Hepatocyte (in vitro differentiated cells): Measurements from ENCODE around the gene NEU4. TPM values are rescaled to one million over a fixed set of nuclear protein-coding genes. Genes with fewer than 3 reads are reported as not detected.

Experiments
- DNase-seq: peaks from one replicate; pipeline ENCODE4 v3.0.0-alpha.2; 2016; ENCODE audit warnings: low spot score
- H2AFZ ChIP-seq: fragments of 200-600 bp; sonication (generic); 2 replicates; pipeline ENCODE4 v1.6.0; 2016; ENCODE audit warnings: antibody characterized with exemption, mild to moderate bottlenecking
- H3K27ac ChIP-seq: fragments of 200-600 bp; sonication (generic); 2 replicates; pipeline ENCODE4 v1.5.1; 2016; ENCODE audit warnings: mild to moderate bottlenecking
- H3K27me3 ChIP-seq: fragments of 200-600 bp; sonication (generic); 2 replicates; pipeline ENCODE4 v1.6.1; 2016
- H3K36me3 ChIP-seq: fragments of 200-600 bp; sonication (generic); replicated peaks from 2 replicates; pipeline ENCODE4 v1.5.1; 2016; ENCODE audit warnings: low read depth; ENCODE audit not compliant: insufficient read depth
- H3K4me1 ChIP-seq: fragments of 200-600 bp; sonication (generic); 2 replicates; pipeline ENCODE4 v1.5.1; 2016; ENCODE audit warnings: mild to moderate bottlenecking, moderate library complexity; ENCODE audit not compliant: insufficient read depth
- H3K4me2 ChIP-seq: fragments of 200-600 bp; sonication (generic); 2 replicates; pipeline ENCODE4 v1.6.0; 2016
- H3K4me3 ChIP-seq: fragments of 200-600 bp; sonication (generic); 2 replicates; pipeline ENCODE4 v1.5.1; 2016; ENCODE audit warnings: mild to moderate bottlenecking
- H3K79me2 ChIP-seq: fragments of 200-600 bp; sonication (generic); 2 replicates; pipeline ENCODE4 v1.6.0; 2017; ENCODE audit warnings: mild to moderate bottlenecking
- H3K9me2 ChIP-seq: fragments of 200-600 bp; sonication (generic); replicated peaks from 2 replicates; pipeline ENCODE4 v1.6.0; 2017; ENCODE audit warnings: mild to moderate bottlenecking; ENCODE audit not compliant: insufficient read depth
- H3K9me3 ChIP-seq: fragments of 200-600 bp; sonication (generic); 2 replicates; pipeline ENCODE4 v1.5.1; 2016; ENCODE audit warnings: low read depth, mild to moderate bottlenecking
- H4K20me1 ChIP-seq: fragments of 200-600 bp; sonication (generic); 2 replicates; pipeline ENCODE4 v1.6.0; 2016; ENCODE audit warnings: mild to moderate bottlenecking; ENCODE audit not compliant: insufficient read depth, poor library complexity, severe bottlenecking
- EZH2 ChIP-seq: fragments of 200-600 bp; sonication (generic); IDR thresholded peaks from 2 replicates; pipeline ENCODE4 v1.6.1; 2016; ENCODE audit warnings: antibody characterized with exemption, mild to moderate bottlenecking, borderline replicate concordance
- EZH2phosphoT487 ChIP-seq: fragments of 200-600 bp; sonication (generic); IDR thresholded peaks from one replicate; pipeline ENCODE4 v1.6.1; 2018; ENCODE audit warnings: antibody characterized with exemption, mild to moderate bottlenecking, low read depth, moderate library complexity; ENCODE audit not compliant: unreplicated experiment, severe bottlenecking
- WGBS: methylation state at CpG from one replicate; pipeline ENCODE4 v1.1.6; 2016; ENCODE audit warnings: low lambda C conversion rate; ENCODE audit errors: missing lambda C conversion rate; 5-methylcytosine and 5-hydroxymethylcytosine counted together
- polyA plus RNA-seq: library from polyadenylated mRNA; unstranded; fragments of >200 nt; fragmentation: Nextera tagmentation; extraction: Ambion mirVana; gene quantifications from 2 replicates; pipeline ENCODE4 v1.2.1, GENCODE V29; 2016
- total RNA-seq: library from RNA; depleted of rRNA; stranded (reverse); fragments of >200 nt; gene quantifications from 2 replicates; pipeline ENCODE4 v1.2.3, GENCODE V29; 2014
- TF ChIP-seq, protein P1 (sequence below): fragments of 200-600 bp; sonication (generic); IDR thresholded peaks from 2 replicates; pipeline ENCODE4 v1.5.1; 2016; ENCODE audit warnings: antibody characterized with exemption, mild to moderate bottlenecking; ENCODE audit not compliant: poor library complexity

The NEU4 gene
- total and polyA plus RNA-seq, 2 experiments from 2014 or later: 6.8 to 10.2 TPM

GRCh38 chr2:241858206-241859016 lies 49.4 kb downstream of the NEU4 start, which contains the start of gene PDCD1:
Gene PDCD1, minus strand, starts transcription at chr2:241858894. Its CDS starts 56 bp downstream, at chr2:241858838.
- Histone ChIP-seq H3K4me3 (no peak within 1 kb of the TSS), H3K79me2 (no peaks in the 10 kb centered on the region), H3K4me2 (peak within 1 kb of the TSS; percentile 41), H3K4me1 (peaks cover 7% of the 10 kb centered on the region), H3K9me2 (no peaks in the 10 kb centered on the region), H4K20me1 (no peaks in the 10 kb centered on the region), H2AFZ (no peak within 1 kb of the TSS), H3K27ac (no peak within 1 kb of the TSS), H3K27me3 (no peaks in the 10 kb centered on the region), H3K9me3 (no peaks in the 10 kb centered on the region), H3K36me3 (no peaks in the 10 kb centered on the region)
- DNase-seq: no peak
- no peak for TF ChIP-seq EZH2
- no peak for TF ChIP-seq EZH2phosphoT487
- TF ChIP-seq, protein P1, sequence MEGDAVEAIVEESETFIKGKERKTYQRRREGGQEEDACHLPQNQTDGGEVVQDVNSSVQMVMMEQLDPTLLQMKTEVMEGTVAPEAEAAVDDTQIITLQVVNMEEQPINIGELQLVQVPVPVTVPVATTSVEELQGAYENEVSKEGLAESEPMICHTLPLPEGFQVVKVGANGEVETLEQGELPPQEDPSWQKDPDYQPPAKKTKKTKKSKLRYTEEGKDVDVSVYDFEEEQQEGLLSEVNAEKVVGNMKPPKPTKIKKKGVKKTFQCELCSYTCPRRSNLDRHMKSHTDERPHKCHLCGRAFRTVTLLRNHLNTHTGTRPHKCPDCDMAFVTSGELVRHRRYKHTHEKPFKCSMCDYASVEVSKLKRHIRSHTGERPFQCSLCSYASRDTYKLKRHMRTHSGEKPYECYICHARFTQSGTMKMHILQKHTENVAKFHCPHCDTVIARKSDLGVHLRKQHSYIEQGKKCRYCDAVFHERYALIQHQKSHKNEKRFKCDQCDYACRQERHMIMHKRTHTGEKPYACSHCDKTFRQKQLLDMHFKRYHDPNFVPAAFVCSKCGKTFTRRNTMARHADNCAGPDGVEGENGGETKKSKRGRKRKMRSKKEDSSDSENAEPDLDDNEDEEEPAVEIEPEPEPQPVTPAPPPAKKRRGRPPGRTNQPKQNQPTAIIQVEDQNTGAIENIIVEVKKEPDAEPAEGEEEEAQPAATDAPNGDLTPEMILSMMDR: no peak
- WGBS: 78% methylated on average over 25 of the region's 28 CpGs

DNA sequence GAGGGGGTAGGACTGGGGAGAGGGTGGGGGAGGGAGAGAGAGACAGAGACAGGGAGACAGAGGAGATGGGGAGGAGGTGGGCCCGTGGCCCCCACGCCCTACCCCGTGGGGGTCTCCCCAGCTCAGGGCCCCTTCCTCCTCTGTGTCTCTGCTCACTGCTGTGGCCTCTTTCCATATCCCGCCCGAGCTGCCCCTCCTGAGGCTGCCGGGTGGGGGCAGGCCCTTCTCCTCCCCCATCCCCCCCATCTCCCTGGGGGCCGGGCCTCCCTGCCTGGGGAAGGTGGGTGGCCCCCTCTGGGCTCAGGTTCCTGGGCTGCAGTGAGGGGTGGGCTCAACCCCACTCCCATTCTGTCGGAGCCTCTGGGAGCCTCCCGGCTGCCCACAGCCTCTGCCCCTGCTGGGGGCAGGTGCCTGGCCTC lies 50.0 kb downstream of the NEU4 start:
- Histone ChIP-seq H3K79me2 (no peaks in the 10 kb centered on the region), H2AFZ (no peak overlapping the region), H3K27me3 (no peaks in the 10 kb centered on the region), H3K4me3 (no peak overlapping the region), H3K36me3 (no peaks in the 10 kb centered on the region), H3K4me2 (no peak overlapping the region), H4K20me1 (no peaks in the 10 kb centered on the region), H3K9me2 (no peaks in the 10 kb centered on the region), H3K27ac (no peak overlapping the region), H3K9me3 (no peaks in the 10 kb centered on the region), H3K4me1 (peaks cover 7% of the 10 kb centered on the region)
- DNase-seq: no peak
- TF ChIP-seq, protein P1: no peak
- no peak for TF ChIP-seq EZH2
- no peak for TF ChIP-seq EZH2phosphoT487
- WGBS: 72% methylated on average over 2 of the region's 9 CpGs

- 70% methylated on average over 28 of the region's 30 CpGs for WGBS
- no peaks in the 10 kb centered on the region for H4K20me1 ChIP-seq
- peaks cover 7% of the 10 kb centered on the region for H3K4me1 ChIP-seq
- H3K9me3 ChIP-seq: no peaks in the 10 kb centered on the region
- no peaks in the 10 kb centered on the region for H3K79me2 ChIP-seq
- DNase-seq: no peak
- H3K9me2 ChIP-seq: no peaks in the 10 kb centered on the region
- no peak for TF ChIP-seq EZH2
- no peak for TF ChIP-seq EZH2phosphoT487
- TF ChIP-seq, protein P1: no peak
- H2AFZ ChIP-seq: no peak overlapping the region
- peak overlapping the region; percentile 23 for H3K27ac ChIP-seq
- H3K4me2 ChIP-seq: peak overlapping the region; percentile 41
- no peaks in the 10 kb centered on the region for H3K36me3 ChIP-seq
- H3K27me3 ChIP-seq: no peaks in the 10 kb centered on the region
- H3K4me3 ChIP-seq: no peak overlapping the region
Observed at GRCh38 chr2:241859436-241860183, 50.6 kb downstream of the NEU4 start.
